PFSK-1 (cell line): ENCODE results near the gene PAPSS2.

Experiments
- FOXP2 ChIP-seq: optimal IDR thresholded peaks from 2 replicates; pipeline ENCODE3; 2011; ENCODE audit warnings: borderline replicate concordance, control low read depth, inconsistent platforms; ENCODE audit not compliant: insufficient read depth; ENCODE audit errors: extremely low read length, extremely low read depth
- POLR2AphosphoS5 ChIP-seq: IDR thresholded peaks from 2 replicates; pipeline ENCODE4 v1.6.1; 2012; ENCODE audit warnings: low read depth, mild to moderate bottlenecking, control low read depth, low read length, moderate library complexity
- SIN3A ChIP-seq: IDR thresholded peaks from 2 replicates; pipeline ENCODE4 v1.6.1; 2012; ENCODE audit warnings: mild to moderate bottlenecking, low read length, moderate library complexity, borderline replicate concordance; ENCODE audit not compliant: insufficient read depth
- TAF1 ChIP-seq: IDR thresholded peaks from 2 replicates; pipeline ENCODE4 v1.6.1; 2012; ENCODE audit warnings: low read length, control low read depth, borderline replicate concordance; ENCODE audit not compliant: insufficient read depth
- TF ChIP-seq, protein P1 (sequence below), 2 experiments: IDR thresholded peaks; 2 replicates each; pipeline versions ENCODE4 v1.6.1 to v1.8.0; 2011 to 2012; ENCODE audit warnings: low read depth in 2 of 2, low read length in 2 of 2, control low read depth in 1 of 2, inconsistent platforms in 1 of 2, mild to moderate bottlenecking in 1 of 2, moderate library complexity in 1 of 2; ENCODE audit not compliant: insufficient read depth in 1 of 2

The PAPSS2 gene

DNA sequence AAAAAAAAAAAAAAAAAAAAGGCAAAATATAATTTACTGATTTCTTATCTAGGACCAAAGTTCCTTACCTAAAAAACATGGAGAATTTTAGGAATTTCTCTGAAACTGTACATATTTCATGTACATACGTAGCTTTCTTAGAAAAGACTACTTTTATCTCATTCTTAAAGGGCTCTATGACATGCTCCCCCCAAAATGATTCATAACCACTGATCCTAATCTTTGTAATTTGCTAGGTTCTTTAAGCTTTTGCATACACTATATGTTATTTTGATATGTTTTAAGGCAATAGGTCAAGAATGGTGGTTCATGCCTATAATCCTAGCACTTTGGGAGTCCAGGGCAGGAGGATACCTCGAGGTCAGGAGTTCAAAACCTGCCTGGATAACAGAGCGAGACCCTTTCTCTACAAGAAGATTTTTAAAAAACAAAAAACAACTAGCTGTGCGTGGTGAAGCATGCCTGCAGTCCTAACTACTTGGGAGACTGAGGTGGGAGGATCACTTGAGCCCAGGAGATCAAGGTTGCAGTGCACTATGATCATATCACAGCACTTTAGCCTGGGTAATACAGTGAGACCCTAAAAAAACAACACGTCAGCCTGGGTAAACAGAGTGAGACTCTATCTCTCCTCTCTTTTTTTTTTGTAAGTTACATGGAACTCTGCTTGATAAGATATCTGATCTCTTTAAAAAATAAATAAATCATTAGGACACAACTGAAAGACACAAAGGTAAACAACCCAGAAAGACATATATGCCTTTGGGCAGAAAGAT, 103.6 kb downstream of the PAPSS2 start:
- TF ChIP-seq, protein P1, sequence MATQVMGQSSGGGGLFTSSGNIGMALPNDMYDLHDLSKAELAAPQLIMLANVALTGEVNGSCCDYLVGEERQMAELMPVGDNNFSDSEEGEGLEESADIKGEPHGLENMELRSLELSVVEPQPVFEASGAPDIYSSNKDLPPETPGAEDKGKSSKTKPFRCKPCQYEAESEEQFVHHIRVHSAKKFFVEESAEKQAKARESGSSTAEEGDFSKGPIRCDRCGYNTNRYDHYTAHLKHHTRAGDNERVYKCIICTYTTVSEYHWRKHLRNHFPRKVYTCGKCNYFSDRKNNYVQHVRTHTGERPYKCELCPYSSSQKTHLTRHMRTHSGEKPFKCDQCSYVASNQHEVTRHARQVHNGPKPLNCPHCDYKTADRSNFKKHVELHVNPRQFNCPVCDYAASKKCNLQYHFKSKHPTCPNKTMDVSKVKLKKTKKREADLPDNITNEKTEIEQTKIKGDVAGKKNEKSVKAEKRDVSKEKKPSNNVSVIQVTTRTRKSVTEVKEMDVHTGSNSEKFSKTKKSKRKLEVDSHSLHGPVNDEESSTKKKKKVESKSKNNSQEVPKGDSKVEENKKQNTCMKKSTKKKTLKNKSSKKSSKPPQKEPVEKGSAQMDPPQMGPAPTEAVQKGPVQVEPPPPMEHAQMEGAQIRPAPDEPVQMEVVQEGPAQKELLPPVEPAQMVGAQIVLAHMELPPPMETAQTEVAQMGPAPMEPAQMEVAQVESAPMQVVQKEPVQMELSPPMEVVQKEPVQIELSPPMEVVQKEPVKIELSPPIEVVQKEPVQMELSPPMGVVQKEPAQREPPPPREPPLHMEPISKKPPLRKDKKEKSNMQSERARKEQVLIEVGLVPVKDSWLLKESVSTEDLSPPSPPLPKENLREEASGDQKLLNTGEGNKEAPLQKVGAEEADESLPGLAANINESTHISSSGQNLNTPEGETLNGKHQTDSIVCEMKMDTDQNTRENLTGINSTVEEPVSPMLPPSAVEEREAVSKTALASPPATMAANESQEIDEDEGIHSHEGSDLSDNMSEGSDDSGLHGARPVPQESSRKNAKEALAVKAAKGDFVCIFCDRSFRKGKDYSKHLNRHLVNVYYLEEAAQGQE (IDR thresholded peaks at IDR 0.05; ENCODE audit: insufficient read depth in 1 of 2, low read depth in 2 of 2, low read length in 2 of 2): no peak
- TF ChIP-seq POLR2AphosphoS5 (no peak), TAF1 (no peak), FOXP2 (no peak), SIN3A (no peak)

- TF ChIP-seq POLR2AphosphoS5: no peak
- TF ChIP-seq SIN3A: no peak
- no peak for TF ChIP-seq TAF1
- no peak for TF ChIP-seq FOXP2
- TF ChIP-seq, protein P1 (IDR thresholded peaks at IDR 0.05; ENCODE audit: insufficient read depth in 1 of 2, low read depth in 2 of 2, low read length in 2 of 2): no peak
These were observed 104.6 kb downstream of the PAPSS2 start for GRCh38 chr10:87764072-87764934.

DNA sequence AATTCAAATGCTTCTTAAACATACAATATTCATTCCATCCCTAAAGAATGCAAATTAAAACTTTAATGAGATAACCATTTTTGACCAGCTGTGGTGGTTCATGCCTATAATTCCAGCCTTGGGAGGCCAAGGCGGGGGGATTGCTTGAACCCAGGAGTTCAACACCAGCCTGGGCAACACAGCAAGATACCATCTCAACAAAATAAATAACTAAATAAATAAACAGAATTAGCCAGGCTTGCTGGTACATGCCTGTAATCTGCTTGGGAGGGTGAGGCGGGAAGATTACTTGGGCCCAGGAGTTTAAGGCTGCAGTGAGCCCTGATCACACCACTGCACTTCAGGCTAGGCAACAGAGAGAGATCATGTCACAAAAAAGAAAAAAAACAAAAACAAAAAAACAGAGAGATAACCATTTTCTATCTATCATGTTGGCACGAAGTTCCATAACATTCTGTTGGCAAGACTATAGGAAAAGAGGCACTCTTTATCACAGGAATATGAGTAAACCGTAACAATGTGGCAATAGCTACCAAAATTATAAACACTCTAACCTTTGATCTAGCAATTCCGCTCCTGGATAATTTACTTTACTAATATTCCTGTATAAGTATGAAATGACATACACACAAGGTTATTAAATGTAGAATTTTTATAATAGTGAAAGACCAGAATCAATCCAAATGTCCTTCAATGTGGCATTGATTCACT, 106.1 kb downstream of the PAPSS2 start:
- TF ChIP-seq, protein P1 (IDR thresholded peaks at IDR 0.05; ENCODE audit: insufficient read depth in 1 of 2, low read depth in 2 of 2, low read length in 2 of 2): no peak
- TF ChIP-seq FOXP2 (no peak), SIN3A (no peak), TAF1 (no peak), POLR2AphosphoS5 (no peak)

DNA sequence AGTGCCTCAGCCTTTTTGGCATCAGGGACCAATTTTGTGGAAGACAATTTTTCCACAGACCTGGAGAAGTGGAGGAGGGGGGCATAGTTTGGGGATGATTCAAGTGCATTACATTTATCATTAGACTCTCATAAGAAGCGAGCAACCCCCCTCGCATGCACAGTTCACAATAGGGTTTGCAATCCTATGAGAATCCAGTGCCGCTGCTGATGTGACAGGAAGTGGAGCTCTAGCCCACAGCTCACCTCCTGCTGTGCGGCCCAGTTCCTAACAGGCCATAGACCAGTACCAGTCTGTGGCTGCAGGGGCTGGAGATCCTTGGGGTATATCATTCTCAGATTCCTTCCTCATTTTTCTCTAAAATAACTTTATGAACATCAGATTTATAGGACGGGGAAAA, 107.6 kb downstream of the PAPSS2 start:
- TF ChIP-seq TAF1 (no peak), FOXP2 (no peak), POLR2AphosphoS5 (no peak), SIN3A (no peak)
- TF ChIP-seq, protein P1 (IDR thresholded peaks at IDR 0.05; ENCODE audit: insufficient read depth in 1 of 2, low read depth in 2 of 2, low read length in 2 of 2): no peak
